ENCODE data around the gene RIPK3.

- TF ChIP-seq, protein P1, sequence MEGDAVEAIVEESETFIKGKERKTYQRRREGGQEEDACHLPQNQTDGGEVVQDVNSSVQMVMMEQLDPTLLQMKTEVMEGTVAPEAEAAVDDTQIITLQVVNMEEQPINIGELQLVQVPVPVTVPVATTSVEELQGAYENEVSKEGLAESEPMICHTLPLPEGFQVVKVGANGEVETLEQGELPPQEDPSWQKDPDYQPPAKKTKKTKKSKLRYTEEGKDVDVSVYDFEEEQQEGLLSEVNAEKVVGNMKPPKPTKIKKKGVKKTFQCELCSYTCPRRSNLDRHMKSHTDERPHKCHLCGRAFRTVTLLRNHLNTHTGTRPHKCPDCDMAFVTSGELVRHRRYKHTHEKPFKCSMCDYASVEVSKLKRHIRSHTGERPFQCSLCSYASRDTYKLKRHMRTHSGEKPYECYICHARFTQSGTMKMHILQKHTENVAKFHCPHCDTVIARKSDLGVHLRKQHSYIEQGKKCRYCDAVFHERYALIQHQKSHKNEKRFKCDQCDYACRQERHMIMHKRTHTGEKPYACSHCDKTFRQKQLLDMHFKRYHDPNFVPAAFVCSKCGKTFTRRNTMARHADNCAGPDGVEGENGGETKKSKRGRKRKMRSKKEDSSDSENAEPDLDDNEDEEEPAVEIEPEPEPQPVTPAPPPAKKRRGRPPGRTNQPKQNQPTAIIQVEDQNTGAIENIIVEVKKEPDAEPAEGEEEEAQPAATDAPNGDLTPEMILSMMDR (IDR thresholded peaks at IDR 0.05), result no peak
- TF ChIP-seq POLR2A (IDR thresholded peaks at IDR 0.05), result no peak
These were observed 47.2 kb upstream of the RIPK3 start for GRCh38 chr14:24387009-24387345.
